ENCODE data around the gene HOXB1.

- TF ChIP-seq, protein P1, sequence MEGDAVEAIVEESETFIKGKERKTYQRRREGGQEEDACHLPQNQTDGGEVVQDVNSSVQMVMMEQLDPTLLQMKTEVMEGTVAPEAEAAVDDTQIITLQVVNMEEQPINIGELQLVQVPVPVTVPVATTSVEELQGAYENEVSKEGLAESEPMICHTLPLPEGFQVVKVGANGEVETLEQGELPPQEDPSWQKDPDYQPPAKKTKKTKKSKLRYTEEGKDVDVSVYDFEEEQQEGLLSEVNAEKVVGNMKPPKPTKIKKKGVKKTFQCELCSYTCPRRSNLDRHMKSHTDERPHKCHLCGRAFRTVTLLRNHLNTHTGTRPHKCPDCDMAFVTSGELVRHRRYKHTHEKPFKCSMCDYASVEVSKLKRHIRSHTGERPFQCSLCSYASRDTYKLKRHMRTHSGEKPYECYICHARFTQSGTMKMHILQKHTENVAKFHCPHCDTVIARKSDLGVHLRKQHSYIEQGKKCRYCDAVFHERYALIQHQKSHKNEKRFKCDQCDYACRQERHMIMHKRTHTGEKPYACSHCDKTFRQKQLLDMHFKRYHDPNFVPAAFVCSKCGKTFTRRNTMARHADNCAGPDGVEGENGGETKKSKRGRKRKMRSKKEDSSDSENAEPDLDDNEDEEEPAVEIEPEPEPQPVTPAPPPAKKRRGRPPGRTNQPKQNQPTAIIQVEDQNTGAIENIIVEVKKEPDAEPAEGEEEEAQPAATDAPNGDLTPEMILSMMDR (IDR thresholded peaks at IDR 0.05), result no peak
- TF ChIP-seq POLR2A (IDR thresholded peaks at IDR 0.05), result no peak
Measured at GRCh38 chr17:48526608-48527546, 3.9 kb downstream of the HOXB1 start.
